ENCODE data around the gene HIRA. TPM values are rescaled to one million over a fixed set of nuclear protein-coding genes. Genes with fewer than 3 reads are reported as not detected.

HIRA gene
- polyA plus RNA-seq, 2 donors = 4.5 to 11.5 TPM

- Histone ChIP-seq H3K36me3 (ENCODE audit: control insufficient read depth in 2 of 2, insufficient read depth in 2 of 2, low read length in 1 of 2) (peaks cover 21 to 39% of the 10 kb centered on the region in 2 donors), H3K27me3 (ENCODE audit: control insufficient read depth in 1 of 2, insufficient read depth in 2 of 2, low read length in 2 of 2) (no peaks in the 10 kb centered on the region), H3K4me3 (ENCODE audit: low read depth in 1 of 2, low read length in 2 of 2) (no peak overlapping the region), H3K4me1 (ENCODE audit: control insufficient read depth in 2 of 2, insufficient read depth in 2 of 2, low read length in 1 of 2) (no peaks in the 10 kb centered on the region), H3K27ac (ENCODE audit: low read depth in 2 of 2, low read length in 1 of 2) (no peak overlapping the region), H3K9me3 (ENCODE audit: control insufficient read depth in 2 of 2, insufficient read depth in 1 of 2, low read depth in 1 of 2, low read length in 1 of 2) (no peaks in the 10 kb centered on the region)
- 68 to 87% methylated on average over 3 of the region's 3 CpGs for WGBS, 2 donors
Measured at GRCh38 chr22:19473578-19473977, 42.0 kb upstream of the HIRA start.

DNA sequence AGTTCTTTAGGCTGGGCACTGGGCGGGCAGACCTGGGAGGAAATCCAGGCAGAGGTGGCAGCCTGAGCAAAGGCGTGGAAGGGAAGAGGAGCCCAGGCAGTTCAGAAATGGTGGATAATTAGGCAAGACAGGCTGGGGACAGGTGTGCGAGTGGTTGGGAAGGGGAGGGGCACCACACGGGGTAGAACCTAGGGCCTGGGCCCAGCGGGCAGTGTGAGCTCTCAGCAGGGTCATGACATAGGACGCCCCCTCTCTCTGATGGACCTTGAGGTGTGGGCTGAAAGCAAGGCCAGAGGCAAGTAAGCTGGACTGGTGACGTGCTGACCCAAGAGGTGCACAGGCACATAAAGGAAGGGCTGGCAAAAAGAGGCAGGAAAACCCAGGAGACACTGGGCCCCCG lies 40.7 kb upstream of the HIRA start:
- Histone ChIP-seq H3K4me1 (ENCODE audit: control insufficient read depth in 2 of 2, insufficient read depth in 2 of 2, low read length in 1 of 2) (no peaks in the 10 kb centered on the region), H3K36me3 (ENCODE audit: control insufficient read depth in 2 of 2, insufficient read depth in 2 of 2, low read length in 1 of 2) (peaks cover 28 to 50% of the 10 kb centered on the region in 2 donors), H3K27me3 (ENCODE audit: control insufficient read depth in 1 of 2, insufficient read depth in 2 of 2, low read length in 2 of 2) (no peaks in the 10 kb centered on the region), H3K27ac (ENCODE audit: low read depth in 2 of 2, low read length in 1 of 2) (no peak overlapping the region), H3K9me3 (ENCODE audit: control insufficient read depth in 2 of 2, insufficient read depth in 1 of 2, low read depth in 1 of 2, low read length in 1 of 2) (no peaks in the 10 kb centered on the region), H3K4me3 (ENCODE audit: low read depth in 1 of 2, low read length in 2 of 2) (no peak overlapping the region)
- WGBS, 2 donors = 92 to 95% methylated on average over 8 of the region's 8 CpGs

DNA sequence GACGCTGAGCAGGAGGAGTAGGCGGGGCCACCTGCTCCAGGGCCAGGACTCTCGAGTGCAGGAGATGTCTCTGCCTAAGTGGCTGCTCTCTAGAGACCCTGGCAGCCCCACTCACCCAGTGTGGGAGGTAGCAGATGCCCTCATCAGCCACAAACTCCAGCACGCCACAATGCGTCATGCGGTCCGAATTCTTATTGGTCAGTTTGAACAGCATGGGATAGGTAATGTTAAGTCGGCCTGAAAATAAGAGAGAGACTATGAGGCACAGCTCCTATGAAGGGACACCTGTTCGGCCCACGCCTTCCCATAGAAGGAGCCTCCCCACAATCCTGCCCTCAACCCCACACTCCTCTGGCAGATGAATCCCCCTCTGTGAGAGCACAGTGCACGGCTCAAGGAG lies 40.0 kb upstream of the HIRA start:
- WGBS, 2 donors = 89 to 90% methylated on average over 11 of the region's 11 CpGs
- no peaks in the 10 kb centered on the region for H3K4me1 ChIP-seq (ENCODE audit: control insufficient read depth in 2 of 2, insufficient read depth in 2 of 2, low read length in 1 of 2)
- H3K9me3 ChIP-seq (ENCODE audit: control insufficient read depth in 2 of 2, insufficient read depth in 1 of 2, low read depth in 1 of 2, low read length in 1 of 2) = no peaks in the 10 kb centered on the region
- H3K36me3 ChIP-seq (ENCODE audit: control insufficient read depth in 2 of 2, insufficient read depth in 2 of 2, low read length in 1 of 2) = peaks cover 33 to 56% of the 10 kb centered on the region in 2 donors
- no peak overlapping the region for H3K27ac ChIP-seq (ENCODE audit: low read depth in 2 of 2, low read length in 1 of 2)
- H3K27me3 ChIP-seq (ENCODE audit: control insufficient read depth in 1 of 2, insufficient read depth in 2 of 2, low read length in 2 of 2) = no peaks in the 10 kb centered on the region
- H3K4me3 ChIP-seq (ENCODE audit: low read depth in 1 of 2, low read length in 2 of 2) = no peak overlapping the region

- no peak overlapping the region for H3K4me3 ChIP-seq (ENCODE audit: low read depth in 1 of 2, low read length in 2 of 2)
- WGBS, 2 donors = 94 to 100% methylated on average over 2 of the region's 2 CpGs
- H3K36me3 ChIP-seq (ENCODE audit: control insufficient read depth in 2 of 2, insufficient read depth in 2 of 2, low read length in 1 of 2) = peaks cover 42 to 64% of the 10 kb centered on the region in 2 donors
- no peaks in the 10 kb centered on the region for H3K27me3 ChIP-seq (ENCODE audit: control insufficient read depth in 1 of 2, insufficient read depth in 2 of 2, low read length in 2 of 2)
- H3K27ac ChIP-seq (ENCODE audit: low read depth in 2 of 2, low read length in 1 of 2) = no peak overlapping the region
- no peaks in the 10 kb centered on the region for H3K4me1 ChIP-seq (ENCODE audit: control insufficient read depth in 2 of 2, insufficient read depth in 2 of 2, low read length in 1 of 2)
- no peaks in the 10 kb centered on the region for H3K9me3 ChIP-seq (ENCODE audit: control insufficient read depth in 2 of 2, insufficient read depth in 1 of 2, low read depth in 1 of 2, low read length in 1 of 2)
Measured at GRCh38 chr22:19470010-19470409, 38.5 kb upstream of the HIRA start.

GRCh38 chr22:19469421-19469820 lies 37.9 kb upstream of the HIRA start:
- Histone ChIP-seq H3K4me3 (ENCODE audit: low read depth in 1 of 2, low read length in 2 of 2) (no peak overlapping the region), H3K27ac (ENCODE audit: low read depth in 2 of 2, low read length in 1 of 2) (no peak overlapping the region), H3K36me3 (ENCODE audit: control insufficient read depth in 2 of 2, insufficient read depth in 2 of 2, low read length in 1 of 2) (peaks cover 43 to 67% of the 10 kb centered on the region in 2 donors), H3K4me1 (ENCODE audit: control insufficient read depth in 2 of 2, insufficient read depth in 2 of 2, low read length in 1 of 2) (no peaks in the 10 kb centered on the region), H3K27me3 (ENCODE audit: control insufficient read depth in 1 of 2, insufficient read depth in 2 of 2, low read length in 2 of 2) (no peaks in the 10 kb centered on the region), H3K9me3 (ENCODE audit: control insufficient read depth in 2 of 2, insufficient read depth in 1 of 2, low read depth in 1 of 2, low read length in 1 of 2) (no peaks in the 10 kb centered on the region)
- 94 to 95% methylated on average over 7 of the region's 7 CpGs for WGBS, 2 donors

GRCh38 chr22:19467912-19468311 lies 36.4 kb upstream of the HIRA start:
- Histone ChIP-seq H3K9me3 (ENCODE audit: control insufficient read depth in 2 of 2, insufficient read depth in 1 of 2, low read depth in 1 of 2, low read length in 1 of 2) (no peaks in the 10 kb centered on the region), H3K4me1 (ENCODE audit: control insufficient read depth in 2 of 2, insufficient read depth in 2 of 2, low read length in 1 of 2) (no peaks in the 10 kb centered on the region), H3K36me3 (ENCODE audit: control insufficient read depth in 2 of 2, insufficient read depth in 2 of 2, low read length in 1 of 2) (peaks cover 43 to 67% of the 10 kb centered on the region in 2 donors), H3K27me3 (ENCODE audit: control insufficient read depth in 1 of 2, insufficient read depth in 2 of 2, low read length in 2 of 2) (no peaks in the 10 kb centered on the region), H3K27ac (ENCODE audit: low read depth in 2 of 2, low read length in 1 of 2) (no peak overlapping the region), H3K4me3 (ENCODE audit: low read depth in 1 of 2, low read length in 2 of 2) (no peak overlapping the region)
- WGBS, 2 donors = 93 to 94% methylated on average over 6 of the region's 6 CpGs

GRCh38 chr22:19466848-19467752 lies 35.6 kb upstream of the HIRA start:
- Histone ChIP-seq H3K4me1 (ENCODE audit: control insufficient read depth in 2 of 2, insufficient read depth in 2 of 2, low read length in 1 of 2) (no peaks in the 10 kb centered on the region), H3K4me3 (ENCODE audit: low read depth in 1 of 2, low read length in 2 of 2) (no peak overlapping the region), H3K27ac (ENCODE audit: low read depth in 2 of 2, low read length in 1 of 2) (no peak overlapping the region), H3K36me3 (ENCODE audit: control insufficient read depth in 2 of 2, insufficient read depth in 2 of 2, low read length in 1 of 2) (peaks cover 43 to 62% of the 10 kb centered on the region in 2 donors), H3K27me3 (ENCODE audit: control insufficient read depth in 1 of 2, insufficient read depth in 2 of 2, low read length in 2 of 2) (no peaks in the 10 kb centered on the region), H3K9me3 (ENCODE audit: control insufficient read depth in 2 of 2, insufficient read depth in 1 of 2, low read depth in 1 of 2, low read length in 1 of 2) (no peaks in the 10 kb centered on the region)
- 95 to 97% methylated on average over 9 of the region's 9 CpGs for WGBS, 2 donors

DNA sequence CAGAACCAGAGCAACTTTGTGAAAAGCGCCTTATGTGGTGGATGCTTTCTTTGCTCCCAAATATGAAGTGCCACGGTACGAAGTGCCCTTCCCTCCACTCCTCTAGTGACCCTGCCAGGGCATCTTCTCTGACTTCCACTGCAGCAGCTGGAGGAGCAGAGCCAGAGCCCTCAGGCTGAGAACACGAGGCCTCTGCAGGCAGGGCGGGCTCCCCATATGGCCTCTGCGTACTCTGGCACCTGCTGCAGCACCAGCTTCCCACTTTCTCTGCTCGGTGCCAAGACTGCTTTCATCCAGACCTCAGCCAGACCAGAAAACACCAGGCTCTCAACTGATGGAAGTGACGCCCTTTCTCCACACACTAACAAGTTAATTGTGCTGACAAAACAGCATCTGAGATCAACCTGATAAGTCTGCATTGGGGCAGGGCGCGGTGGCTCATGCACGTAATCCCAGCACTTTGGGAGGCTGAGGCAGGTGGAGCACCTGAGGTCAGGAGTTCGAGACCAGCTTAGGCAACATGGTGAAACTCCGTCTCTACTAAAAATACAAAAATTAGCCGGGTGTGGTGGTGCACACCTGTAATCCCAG lies 34.7 kb upstream of the HIRA start:
- Histone ChIP-seq H3K36me3 (ENCODE audit: control insufficient read depth in 2 of 2, insufficient read depth in 2 of 2, low read length in 1 of 2) (peaks cover 38 to 56% of the 10 kb centered on the region in 2 donors), H3K4me3 (ENCODE audit: low read depth in 1 of 2, low read length in 2 of 2) (no peak overlapping the region), H3K27me3 (ENCODE audit: control insufficient read depth in 1 of 2, insufficient read depth in 2 of 2, low read length in 2 of 2) (no peaks in the 10 kb centered on the region), H3K4me1 (ENCODE audit: control insufficient read depth in 2 of 2, insufficient read depth in 2 of 2, low read length in 1 of 2) (no peaks in the 10 kb centered on the region), H3K27ac (ENCODE audit: low read depth in 2 of 2, low read length in 1 of 2) (no peak overlapping the region), H3K9me3 (ENCODE audit: control insufficient read depth in 2 of 2, insufficient read depth in 1 of 2, low read depth in 1 of 2, low read length in 1 of 2) (no peaks in the 10 kb centered on the region)
- 84 to 91% methylated on average over 14 of the region's 14 CpGs for WGBS, 2 donors

GRCh38 chr22:19464975-19465374 lies 33.4 kb upstream of the HIRA start:
- Histone ChIP-seq H3K9me3 (ENCODE audit: control insufficient read depth in 2 of 2, insufficient read depth in 1 of 2, low read depth in 1 of 2, low read length in 1 of 2) (no peaks in the 10 kb centered on the region), H3K27me3 (ENCODE audit: control insufficient read depth in 1 of 2, insufficient read depth in 2 of 2, low read length in 2 of 2) (no peaks in the 10 kb centered on the region), H3K4me1 (ENCODE audit: control insufficient read depth in 2 of 2, insufficient read depth in 2 of 2, low read length in 1 of 2) (no peaks in the 10 kb centered on the region), H3K27ac (ENCODE audit: low read depth in 2 of 2, low read length in 1 of 2) (no peak overlapping the region), H3K36me3 (ENCODE audit: control insufficient read depth in 2 of 2, insufficient read depth in 2 of 2, low read length in 1 of 2) (peaks cover 36 to 48% of the 10 kb centered on the region in 2 donors), H3K4me3 (ENCODE audit: low read depth in 1 of 2, low read length in 2 of 2) (no peak overlapping the region)
- 78% methylated on average over 4 of the region's 4 CpGs for WGBS, 2 donors
